Measurements from ENCODE around the gene CISD3. TPM values are rescaled to one million over a fixed set of nuclear protein-coding genes. Genes with fewer than 3 reads are reported as not detected.

CISD3 gene
- total and polyA plus RNA-seq, 2 of the 8 experiments (the other 6 are each of a cell fraction or from before 2014, with no cell fraction given) = 9.4 to 11.1 TPM

DNA sequence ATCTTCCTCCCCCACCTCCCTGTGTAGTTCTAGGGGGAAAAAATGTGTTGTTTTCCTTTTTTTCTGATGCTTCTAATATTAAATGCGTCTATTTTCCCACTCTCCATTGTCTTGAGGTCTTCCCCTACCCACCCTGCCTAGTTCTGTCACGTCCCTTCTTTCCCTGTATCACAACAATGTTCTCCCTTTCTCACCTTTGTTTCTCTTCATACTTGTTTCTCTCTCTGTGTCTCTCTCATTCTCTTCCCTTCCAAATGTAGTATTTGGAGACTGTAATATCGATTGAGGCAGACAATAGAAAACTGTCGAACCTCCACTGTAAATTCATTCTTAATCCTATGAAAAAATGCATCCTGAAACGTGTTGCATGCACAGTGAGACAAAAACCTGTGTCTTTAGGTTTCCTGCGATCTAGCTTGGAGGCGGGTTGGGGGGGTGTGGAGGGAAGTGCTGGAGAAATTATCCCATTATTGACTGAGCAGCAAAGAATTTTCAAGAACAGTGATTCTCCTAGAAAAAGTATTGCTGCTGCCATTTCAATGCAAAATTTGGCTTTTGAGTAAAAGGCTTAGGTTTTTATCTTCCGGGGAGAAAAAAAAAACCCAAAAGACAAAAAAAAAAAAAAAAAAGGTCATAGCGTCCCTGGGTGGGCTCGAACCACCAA lies 21.1 kb downstream of the CISD3 start:
- Histone ChIP-seq H3K4ac (replicated peaks; ENCODE audit: insufficient read length, low read depth, low read length) (no peak overlapping the region), H4K91ac (replicated peaks; ENCODE audit: insufficient read length, low read length) (no peak overlapping the region), H3K79me2 (ENCODE audit: control insufficient read depth in 1 of 2, insufficient read depth in 2 of 2, low read length in 2 of 2) (peaks cover 9 to 26% of the 10 kb centered on the region in 2 experiments), H3K4me2 (ENCODE audit: insufficient read depth in 1 of 2, low read depth in 2 of 2, low read length in 2 of 2) (peak overlapping the region; percentile 89 to 91), H3K36me3 (ENCODE audit: control insufficient read depth in 2 of 4, insufficient read depth in 4 of 4, low read length in 3 of 4) (peaks cover 5 to 10% (median 9%) of the 10 kb centered on the region in 4 experiments; a peak in 7 of 8 replicates), H3K23ac (ENCODE audit: insufficient read length) (no peak overlapping the region), H2AK5ac (ENCODE audit: low read depth, low read length) (no peak overlapping the region), H3K27ac (ENCODE audit: low read depth, low read length) (no peak overlapping the region), H3K14ac (ENCODE audit: insufficient read length) (no peak overlapping the region), H2BK20ac (ENCODE audit: low read length) (no peak overlapping the region), H3K9me3 (ENCODE audit: insufficient read depth in 2 of 2, low read depth in 1 of 2, low read length in 1 of 2) (no peaks in the 10 kb centered on the region), H2BK15ac (ENCODE audit: low read length) (no peak overlapping the region), H2BK120ac (replicated peaks; ENCODE audit: low read depth, low read length) (no peak overlapping the region), H3K4me3 (ENCODE audit: extremely low read depth in 1 of 4, insufficient read depth in 2 of 4, low read depth in 3 of 4, low read length in 4 of 4) (peak overlapping the region; percentile 66 to 87 (median 84)), H3K18ac (ENCODE audit: extremely low read depth, low read length) (no peak overlapping the region), H3K4me1 (replicated peaks in 1 of 4; ENCODE audit: control insufficient read depth in 3 of 4, insufficient read depth in 4 of 4, low read length in 3 of 4) (peaks cover 2 to 12% (median 6%) of the 10 kb centered on the region in 4 experiments), H3K56ac (replicated peaks; ENCODE audit: insufficient read length, low read depth, low read length) (no peak overlapping the region), H3K79me1 (ENCODE audit: low read depth, low read length) (peaks cover 5% of the 10 kb centered on the region), H4K20me1 (replicated peaks in 1 of 2; ENCODE audit: control insufficient read depth in 1 of 2, insufficient read depth in 2 of 2, low read length in 2 of 2) (peaks cover 4 to 12% of the 10 kb centered on the region in 2 experiments), H3K23me2 (ENCODE audit: low read depth, low read length) (peaks cover 43% of the 10 kb centered on the region), H2BK5ac (ENCODE audit: low read depth, low read length) (no peak overlapping the region), H3K9ac (replicated peaks in 1 of 4; ENCODE audit: extremely low read depth in 1 of 4, low read depth in 3 of 4, low read length in 3 of 4) (peak overlapping the region in 1 of 4 experiments; percentile 7; a peak in 2 of 7 replicates), H2BK12ac (ENCODE audit: low read depth, low read length) (no peak overlapping the region), H4K5ac (ENCODE audit: insufficient read length, low read depth, low read length) (no peak overlapping the region), H3K27me3 (replicated peaks in 1 of 4; ENCODE audit: control insufficient read depth in 3 of 4, extremely low read depth in 1 of 4, insufficient read depth in 3 of 4, low read length in 3 of 4) (peaks cover 0 to 11% (median 5%) of the 10 kb centered on the region in 4 experiments; a peak in 5 of 7 replicates), H4K8ac (ENCODE audit: extremely low read depth, insufficient read depth, low read length) (no peak overlapping the region), H2AFZ (ENCODE audit: low read length) (no peak overlapping the region)
- WGBS, 2 experiments (ENCODE audit: extremely low coverage in 1 of 2, insufficient coverage in 1 of 2, insufficient read length in 1 of 2, insufficient replicate concordance in 2 of 2, low coverage in 1 of 2, low lambda C conversion rate in 2 of 2, missing lambda C conversion rate in 1 of 2) = 9% methylated on average over 8 of the region's 10 CpGs; no CpG with 5 or more reads in 1 of the 2 experiments
- TF ChIP-seq POU5F1 (IDR thresholded peaks at IDR 0.05; ENCODE audit: low read depth, low read length) (0 out of 2 replicates have a peak, but pooled peaks have one; percentile 3), SIN3A (conservative IDR thresholded peaks at IDR 0.05 in 1 of 2, IDR thresholded peaks at IDR 0.05 in 1 of 2; ENCODE audit: low read depth in 1 of 2, low read length in 2 of 2) (0 out of 4 replicates have a peak, but pooled peaks of 1 of the 2 experiments have one; percentile 16), EZH2 (IDR thresholded peaks at IDR 0.05; ENCODE audit: low read depth, low read length, severe bottlenecking) (no peak), TCF12 (IDR thresholded peaks at IDR 0.05; ENCODE audit: low read depth, low read length) (no peak), CHD2 (IDR thresholded peaks at IDR 0.05; ENCODE audit: low read length) (no peak), CBX5 (IDR thresholded peaks at IDR 0.05; ENCODE audit: low read depth, low read length) (no peak)
- TF ChIP-seq, protein P1, sequence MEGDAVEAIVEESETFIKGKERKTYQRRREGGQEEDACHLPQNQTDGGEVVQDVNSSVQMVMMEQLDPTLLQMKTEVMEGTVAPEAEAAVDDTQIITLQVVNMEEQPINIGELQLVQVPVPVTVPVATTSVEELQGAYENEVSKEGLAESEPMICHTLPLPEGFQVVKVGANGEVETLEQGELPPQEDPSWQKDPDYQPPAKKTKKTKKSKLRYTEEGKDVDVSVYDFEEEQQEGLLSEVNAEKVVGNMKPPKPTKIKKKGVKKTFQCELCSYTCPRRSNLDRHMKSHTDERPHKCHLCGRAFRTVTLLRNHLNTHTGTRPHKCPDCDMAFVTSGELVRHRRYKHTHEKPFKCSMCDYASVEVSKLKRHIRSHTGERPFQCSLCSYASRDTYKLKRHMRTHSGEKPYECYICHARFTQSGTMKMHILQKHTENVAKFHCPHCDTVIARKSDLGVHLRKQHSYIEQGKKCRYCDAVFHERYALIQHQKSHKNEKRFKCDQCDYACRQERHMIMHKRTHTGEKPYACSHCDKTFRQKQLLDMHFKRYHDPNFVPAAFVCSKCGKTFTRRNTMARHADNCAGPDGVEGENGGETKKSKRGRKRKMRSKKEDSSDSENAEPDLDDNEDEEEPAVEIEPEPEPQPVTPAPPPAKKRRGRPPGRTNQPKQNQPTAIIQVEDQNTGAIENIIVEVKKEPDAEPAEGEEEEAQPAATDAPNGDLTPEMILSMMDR (IDR thresholded peaks at IDR 0.05; ENCODE audit: control extremely low read depth in 1 of 3, insufficient read depth in 1 of 3, low read depth in 1 of 3, low read length in 3 of 3) = no peak
- ChIA-PET POLR2A (ENCODE audit: partially characterized antibody) (interaction anchor here (0.7 to 3.6 kb wide), 14 partner anchors 10 to 449 kb away, joined by 3 to 22 read pairs (median 4); partner anchors contain the start of genes CWC25, LASP1, MLLT6 and RPL19), CTCF (ENCODE audit: partially characterized antibody) (interaction anchor here (0.8 to 1.7 kb wide), 6 partner anchors 17 to 74 kb away, joined by 3 to 8 read pairs (median 4); no protein-coding TSS in a partner anchor)
- FAIRE-seq (no peak), DNase-seq (ENCODE audit: low read depth in 1 of 2, low spot score in 2 of 2) (no peak)

All from H1 (cell line).